ENCODE results near the gene SCAF4. TPM values are rescaled to one million over a fixed set of nuclear protein-coding genes. Genes with fewer than 3 reads are reported as not detected.

The SCAF4 gene
- total RNA-seq, 2 experiments from 2014 or later: 25.9 to 87.3 TPM

- TF ChIP-seq CTCF (conservative IDR thresholded peaks at IDR 0.05; ENCODE audit: low read length) (no peak), EZH2phosphoT487 (IDR thresholded peaks at IDR 0.05; ENCODE audit: borderline replicate concordance, low read depth, low read length) (no peak)
- Histone ChIP-seq H3K36me3 (ENCODE audit: insufficient read depth, low read length) (peaks cover 63% of the 10 kb centered on the region), H3K9me2 (ENCODE audit: insufficient read depth, low read length) (no peaks in the 10 kb centered on the region), H3K27ac (ENCODE audit: low read depth, low read length, poor library complexity, severe bottlenecking) (no peak overlapping the region), H3K79me2 (ENCODE audit: insufficient read depth, low read depth, low read length) (peaks cover 100% of the 10 kb centered on the region), H3K4me2 (ENCODE audit: low read length) (no peak overlapping the region), H3K4me3 (ENCODE audit: low read depth, low read length, poor library complexity, severe bottlenecking) (no peak overlapping the region), H4K20me1 (ENCODE audit: insufficient read depth, low read length) (peaks cover 55% of the 10 kb centered on the region), H2AFZ (ENCODE audit: low read length) (no peak overlapping the region), H3K9me3 (ENCODE audit: low read length) (no peaks in the 10 kb centered on the region), H3K4me1 (ENCODE audit: insufficient read depth, low read length, poor library complexity, severe bottlenecking) (peaks cover 40% of the 10 kb centered on the region)
- ChIA-PET CTCF (ENCODE audit: unreplicated experiment) (no interaction called here), POLR2A (no interaction called here)
- no peak for DNase-seq (ENCODE audit: low spot score)
- no TSS peak for BruUV-seq (replicated peaks)
- intact Hi-C loops (cut with micrococcal nuclease; ENCODE audit: unreplicated experiment): no loop called here
These were observed 11.2 kb downstream of the SCAF4 start for GRCh38 chr21:31720739-31721138.

GRCh38 chr21:31720330-31720729 lies 11.6 kb downstream of the SCAF4 start:
- no peak for TF ChIP-seq CTCF (conservative IDR thresholded peaks at IDR 0.05; ENCODE audit: low read length)
- no peak for TF ChIP-seq EZH2phosphoT487 (IDR thresholded peaks at IDR 0.05; ENCODE audit: borderline replicate concordance, low read depth, low read length)
- Histone ChIP-seq H3K9me2 (ENCODE audit: insufficient read depth, low read length) (no peaks in the 10 kb centered on the region), H3K4me1 (ENCODE audit: insufficient read depth, low read length, poor library complexity, severe bottlenecking) (peaks cover 42% of the 10 kb centered on the region), H3K36me3 (ENCODE audit: insufficient read depth, low read length) (peaks cover 64% of the 10 kb centered on the region), H3K27ac (ENCODE audit: low read depth, low read length, poor library complexity, severe bottlenecking) (no peak overlapping the region), H4K20me1 (ENCODE audit: insufficient read depth, low read length) (peaks cover 56% of the 10 kb centered on the region), H3K4me2 (ENCODE audit: low read length) (no peak overlapping the region), H3K79me2 (ENCODE audit: insufficient read depth, low read depth, low read length) (peaks cover 100% of the 10 kb centered on the region), H3K9me3 (ENCODE audit: low read length) (no peaks in the 10 kb centered on the region), H2AFZ (ENCODE audit: low read length) (no peak overlapping the region), H3K4me3 (ENCODE audit: low read depth, low read length, poor library complexity, severe bottlenecking) (no peak overlapping the region)
- POLR2A ChIA-PET: no interaction called here
- CTCF ChIA-PET (ENCODE audit: unreplicated experiment): no interaction called here
- DNase-seq (ENCODE audit: low spot score): no peak
- intact Hi-C loops (cut with micrococcal nuclease; ENCODE audit: unreplicated experiment): no loop called here
- no TSS peak for BruUV-seq (replicated peaks)

- Histone ChIP-seq H3K4me1 (ENCODE audit: insufficient read depth, low read length, poor library complexity, severe bottlenecking) (peaks cover 38% of the 10 kb centered on the region), H3K9me2 (ENCODE audit: insufficient read depth, low read length) (no peaks in the 10 kb centered on the region), H3K9me3 (ENCODE audit: low read length) (no peaks in the 10 kb centered on the region), H3K27ac (ENCODE audit: low read depth, low read length, poor library complexity, severe bottlenecking) (no peak overlapping the region), H3K36me3 (ENCODE audit: insufficient read depth, low read length) (peaks cover 34% of the 10 kb centered on the region), H3K79me2 (ENCODE audit: insufficient read depth, low read depth, low read length) (peaks cover 100% of the 10 kb centered on the region), H3K4me2 (ENCODE audit: low read length) (peak overlapping the region; percentile 46), H4K20me1 (ENCODE audit: insufficient read depth, low read length) (peaks cover 68% of the 10 kb centered on the region), H3K4me3 (ENCODE audit: low read depth, low read length, poor library complexity, severe bottlenecking) (no peak overlapping the region), H2AFZ (ENCODE audit: low read length) (no peak overlapping the region)
- DNase-seq (ENCODE audit: low spot score): no peak
- intact Hi-C loops (cut with micrococcal nuclease; ENCODE audit: unreplicated experiment): no loop called here
- CTCF ChIA-PET (ENCODE audit: unreplicated experiment): no interaction called here
- BruUV-seq (replicated peaks): no TSS peak
- POLR2A ChIA-PET: no interaction called here
- TF ChIP-seq CTCF (conservative IDR thresholded peaks at IDR 0.05; ENCODE audit: low read length) (no peak), EZH2phosphoT487 (IDR thresholded peaks at IDR 0.05; ENCODE audit: borderline replicate concordance, low read depth, low read length) (no peak)
These were observed 15.8 kb downstream of the SCAF4 start for GRCh38 chr21:31716106-31716505.
